AML-193 (cell line): ENCODE measurements around the gene RC3H2.
"Not testable (repeated sequence)": the region's sequence is repeated elsewhere in the genome, so short reads cannot be mapped to it uniquely, and the experiment has no call there.

Source experiments
- DNase-seq, 2 experiments: peaks; one replicate each; lab custom pipeline; 2025; lab: John Stamatoyannopoulos, UW

The RC3H2 gene

DNA sequence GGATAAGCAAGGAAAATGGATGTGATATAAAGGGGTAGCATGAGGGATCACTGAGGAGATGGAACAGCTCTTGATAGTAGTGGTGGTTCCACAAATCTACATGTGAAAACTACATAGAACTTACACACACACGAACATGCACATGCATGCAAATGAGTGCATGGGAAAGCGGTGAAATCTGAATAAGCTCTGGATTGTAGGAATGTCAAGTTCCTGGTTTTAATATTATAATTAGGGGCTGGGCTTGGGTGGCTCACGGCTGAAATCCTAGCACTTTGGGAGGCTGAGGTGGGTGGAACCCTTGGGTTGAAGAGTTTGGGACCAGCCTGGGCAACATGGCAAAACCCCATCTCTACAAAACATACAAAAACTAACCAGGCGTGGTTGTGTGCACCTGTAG is 63.7 kb downstream of the RC3H2 start:
- no peak for DNase-seq

DNA sequence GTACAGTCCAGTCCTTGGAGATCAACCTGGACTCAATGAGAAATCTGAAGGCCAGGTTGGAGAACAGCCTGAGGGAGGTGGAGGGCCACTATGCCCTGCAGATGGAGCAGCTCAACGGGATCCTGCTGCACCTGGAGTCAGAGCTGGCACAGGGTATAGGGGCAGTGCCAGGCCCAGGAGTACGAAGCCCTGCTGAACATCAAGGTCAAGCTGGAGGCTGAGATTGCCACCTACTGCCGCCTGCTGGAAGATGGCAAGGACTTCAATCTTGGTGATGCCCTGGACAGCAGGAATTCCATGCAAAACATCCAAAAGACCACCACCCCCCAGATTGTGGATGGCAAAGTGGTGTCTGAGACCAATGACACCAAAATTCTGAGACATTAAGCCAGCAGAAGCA is 66.7 kb downstream of the RC3H2 start:
- DNase-seq: not testable (repeated sequence)

DNA sequence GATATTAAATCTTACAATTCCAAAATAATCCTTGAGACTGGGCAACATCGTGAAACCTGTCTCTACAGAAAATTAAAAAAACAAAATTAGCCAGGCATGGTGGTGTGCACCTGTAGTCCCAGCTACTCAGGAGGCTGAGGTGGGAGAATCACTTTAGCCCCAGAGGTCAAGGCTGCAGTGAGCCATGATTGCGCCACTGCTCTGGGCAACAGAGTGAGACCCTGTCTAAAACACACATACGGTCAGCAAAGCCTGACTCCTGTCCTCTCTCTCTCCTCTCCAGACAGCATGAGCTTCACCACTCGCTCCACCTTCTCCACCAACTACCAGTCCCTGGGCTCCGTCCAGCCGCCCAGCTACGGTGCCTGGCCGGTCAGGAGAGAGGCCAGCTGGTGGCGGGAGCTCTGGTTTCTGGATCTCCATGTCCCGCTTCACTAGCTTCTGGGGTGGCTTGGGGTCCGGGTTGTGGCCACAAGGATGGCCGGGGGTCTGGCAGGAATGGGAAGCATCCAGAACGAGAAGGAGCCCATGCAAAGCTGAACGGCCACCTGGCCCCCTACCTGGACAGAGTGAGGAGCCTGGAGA is 67.8 kb downstream of the RC3H2 start:
- no peak for DNase-seq

DNA sequence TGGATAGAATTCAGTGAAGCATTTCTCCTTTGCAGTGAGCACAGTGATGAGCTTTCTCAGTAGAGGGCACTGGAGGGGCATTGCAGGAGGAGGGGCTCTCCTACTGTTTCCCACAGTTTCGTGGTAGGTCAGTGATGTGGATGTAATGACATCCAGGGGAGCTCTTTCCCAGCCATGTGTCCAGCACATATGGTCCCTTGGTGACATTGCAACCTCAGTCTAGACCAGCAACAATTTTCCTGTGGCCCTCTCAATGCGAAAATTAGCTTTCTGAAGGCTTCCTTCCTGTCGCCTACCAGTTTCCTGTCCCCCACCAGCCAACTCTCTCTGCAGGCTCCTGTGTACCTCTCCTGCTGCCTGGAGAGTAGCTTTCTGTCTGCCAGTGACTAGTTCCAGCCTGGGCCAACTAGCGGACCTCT is 69.8 kb downstream of the RC3H2 start:
- DNase-seq: no peak

DNA sequence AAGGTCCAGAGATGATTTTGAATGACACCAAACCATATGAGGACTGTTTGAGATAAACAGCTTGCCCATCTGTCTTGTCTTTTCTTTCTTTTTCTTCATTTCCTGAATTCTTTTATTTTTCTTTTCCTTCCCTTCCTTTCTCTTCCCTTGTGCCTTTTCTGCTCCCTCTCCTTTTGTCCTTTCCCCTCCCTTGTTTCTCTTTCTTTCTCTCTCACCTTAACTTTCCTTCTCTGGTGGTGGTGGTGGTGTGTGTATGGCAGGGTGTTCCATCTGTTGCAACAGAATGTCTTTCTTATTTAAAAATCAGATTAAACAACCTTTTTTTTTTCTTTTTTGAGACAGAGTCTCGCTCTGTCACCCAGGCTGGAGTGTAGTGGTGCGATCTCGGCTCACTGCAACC is 73.0 kb downstream of the RC3H2 start:
- DNase-seq: no peak

DNA sequence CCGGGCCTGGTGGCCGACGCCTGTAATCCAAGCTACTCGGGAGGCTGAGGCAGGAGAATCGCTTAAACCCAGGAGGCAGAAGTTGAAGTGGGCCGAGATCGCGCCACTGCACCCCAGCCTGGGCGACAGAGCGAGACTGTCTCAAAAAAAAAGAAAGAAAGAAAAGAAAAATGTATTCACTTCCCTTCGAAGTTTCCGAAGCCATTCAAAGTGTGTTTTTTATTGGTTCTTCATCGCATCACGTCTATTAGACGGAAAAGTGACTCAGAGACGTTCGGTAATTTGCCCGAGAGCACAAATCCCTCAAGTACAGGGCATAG is 76.2 kb downstream of the RC3H2 start:
- not testable (repeated sequence) for DNase-seq

DNA sequence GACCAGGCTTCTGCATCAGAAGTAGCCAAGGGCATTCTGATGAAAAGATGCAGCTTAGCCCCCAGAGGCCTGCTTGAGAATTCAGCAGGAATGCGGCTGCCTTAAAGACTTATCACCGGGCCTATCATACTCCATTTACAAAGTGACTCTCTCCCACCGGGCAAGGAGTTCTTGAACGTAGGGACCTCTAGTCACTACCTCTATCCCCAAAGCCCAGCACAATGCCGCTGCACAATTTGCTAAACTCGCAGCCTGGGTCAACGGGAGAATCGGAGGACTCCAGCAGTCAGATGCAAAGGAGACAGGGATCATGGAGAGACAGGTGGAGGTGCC is 77.4 kb downstream of the RC3H2 start:
- no peak for DNase-seq

DNA sequence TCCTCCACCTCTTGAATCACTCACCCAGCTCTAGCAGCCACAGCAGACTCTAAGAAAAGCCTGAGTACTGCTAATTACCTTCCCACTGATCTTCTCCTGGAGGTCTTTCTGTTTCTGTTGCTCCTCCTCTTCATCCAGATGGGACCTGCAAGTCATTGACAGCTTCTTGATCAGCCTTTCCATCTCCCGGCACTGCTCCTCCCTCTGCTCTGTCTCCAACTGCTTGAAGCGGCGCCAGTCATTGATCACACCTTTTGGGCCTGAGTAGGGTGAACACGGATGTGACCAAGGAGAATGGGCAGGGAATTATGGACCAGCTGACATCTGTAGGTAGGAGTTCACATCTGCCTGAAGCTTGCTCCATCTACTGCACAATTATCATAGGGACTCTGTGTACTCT is 82.2 kb downstream of the RC3H2 start:
- no peak for DNase-seq

DNA sequence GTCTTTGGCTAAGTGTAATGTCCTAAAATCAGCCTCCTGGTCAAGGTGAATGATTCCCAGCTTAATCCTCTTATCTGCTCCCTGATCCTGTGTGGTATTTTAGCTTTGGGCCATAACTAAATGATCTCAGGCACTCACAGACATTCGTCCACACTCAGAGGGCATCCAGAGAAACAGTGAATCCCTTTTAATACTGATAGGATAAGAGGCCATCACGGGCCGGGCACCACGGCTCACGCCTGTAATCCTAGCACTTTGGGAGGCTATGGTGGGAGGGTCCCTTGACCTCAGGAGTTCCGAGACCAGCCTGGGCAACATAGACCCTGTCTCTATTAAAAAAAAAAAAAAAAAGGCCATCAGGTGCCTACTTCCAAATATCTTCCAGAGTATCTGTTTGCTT is 83.1 kb downstream of the RC3H2 start:
- no peak for DNase-seq

DNA sequence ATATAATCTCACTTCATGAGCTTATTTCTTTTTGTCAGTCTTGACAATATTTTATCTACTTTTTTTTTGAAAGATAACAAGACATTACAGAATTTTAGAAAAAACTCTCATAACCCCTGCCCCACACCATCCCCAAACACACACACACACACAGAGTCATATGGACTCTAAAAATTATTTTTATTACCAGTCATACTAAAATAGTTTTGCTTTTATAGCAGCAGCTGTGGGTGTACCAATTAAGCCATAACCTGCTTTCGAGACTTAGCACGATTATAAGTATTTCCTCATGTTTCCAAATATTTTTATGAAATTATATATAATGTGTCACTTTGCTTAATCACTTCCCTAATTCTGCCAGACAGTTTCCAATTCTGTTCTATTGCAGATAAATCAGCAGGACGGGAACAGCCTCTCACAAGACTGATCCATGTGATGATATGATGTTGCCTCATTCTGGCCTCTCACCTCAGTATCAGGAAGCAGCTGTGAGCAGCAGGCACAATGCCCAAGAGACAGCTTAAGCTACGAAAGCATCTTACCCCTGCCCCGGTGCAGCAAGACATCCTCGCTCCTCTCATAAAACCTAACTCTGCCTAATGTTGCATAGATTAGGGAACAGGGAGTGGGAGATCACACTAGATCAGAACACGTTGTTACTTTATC is 83.7 kb downstream of the RC3H2 start:
- DNase-seq: peak; percentile 89 to 93

DNA sequence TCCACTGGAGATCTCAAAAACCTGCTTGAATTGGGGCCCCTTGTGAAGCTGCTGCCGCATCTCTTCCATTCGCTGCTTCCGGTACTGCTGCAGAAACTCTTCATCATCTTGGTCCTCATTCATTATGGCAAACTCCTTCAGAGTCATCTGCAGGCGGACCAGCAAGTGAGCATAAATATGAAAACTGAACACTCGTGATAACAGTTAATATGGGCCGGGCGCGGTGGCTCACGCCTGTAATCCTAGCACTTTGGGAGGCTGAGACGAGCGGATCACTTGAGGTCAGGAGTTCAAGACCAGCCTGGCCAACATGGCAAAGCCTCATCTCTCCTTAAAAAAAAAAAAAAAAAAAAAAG is 84.7 kb downstream of the RC3H2 start:
- no peak for DNase-seq

DNA sequence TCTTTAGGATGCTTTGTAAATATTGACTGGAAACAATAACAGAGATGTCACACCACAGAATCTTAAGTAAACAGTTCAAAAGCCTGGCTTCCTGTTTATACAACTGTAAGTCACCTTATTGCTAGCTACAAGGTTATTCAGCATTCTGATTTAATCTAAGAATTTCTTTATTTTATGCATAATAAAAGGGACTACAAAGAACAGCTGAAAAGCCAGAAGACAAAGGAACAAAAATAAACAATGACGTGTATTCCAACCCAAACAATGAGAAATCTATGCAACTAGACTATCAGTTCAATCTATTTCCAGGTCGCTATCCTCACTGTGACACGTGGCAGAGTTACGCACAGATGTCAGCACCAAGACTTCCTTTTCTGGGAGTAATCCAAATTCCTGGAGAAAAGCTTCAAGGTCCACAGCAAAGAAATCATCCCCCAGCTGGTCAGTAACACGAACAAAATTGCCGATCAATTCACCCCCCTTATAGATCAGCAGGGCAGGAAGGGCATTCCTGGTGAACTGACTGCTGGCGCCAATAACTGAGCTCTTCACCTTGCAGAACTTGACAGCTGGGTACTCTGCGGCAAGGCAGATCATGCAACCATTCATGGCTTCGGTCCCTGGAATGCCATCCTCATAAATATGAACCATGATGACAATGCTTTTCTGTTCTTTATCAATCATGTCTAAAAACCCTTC is 85.2 kb downstream of the RC3H2 start:
- DNase-seq: no peak

DNA sequence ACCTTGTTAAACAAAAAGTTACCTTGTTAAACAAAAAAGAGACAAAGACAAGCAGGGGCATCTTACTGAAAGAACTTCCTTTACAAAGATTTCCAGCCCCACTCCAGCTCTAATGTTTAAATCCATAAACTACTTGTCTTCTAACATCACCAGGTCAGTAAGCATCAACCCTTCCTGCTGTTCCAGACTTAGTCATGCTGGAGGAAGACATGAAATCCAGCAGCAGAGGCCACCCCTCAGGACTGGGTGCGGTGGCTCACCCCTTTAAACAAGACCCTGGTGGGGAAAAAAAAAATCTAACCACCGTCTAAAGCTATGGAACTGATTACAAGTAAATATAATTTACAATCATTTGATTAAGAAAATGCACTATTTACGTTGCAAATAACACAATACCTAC is 85.8 kb downstream of the RC3H2 start:
- no peak for DNase-seq

DNA sequence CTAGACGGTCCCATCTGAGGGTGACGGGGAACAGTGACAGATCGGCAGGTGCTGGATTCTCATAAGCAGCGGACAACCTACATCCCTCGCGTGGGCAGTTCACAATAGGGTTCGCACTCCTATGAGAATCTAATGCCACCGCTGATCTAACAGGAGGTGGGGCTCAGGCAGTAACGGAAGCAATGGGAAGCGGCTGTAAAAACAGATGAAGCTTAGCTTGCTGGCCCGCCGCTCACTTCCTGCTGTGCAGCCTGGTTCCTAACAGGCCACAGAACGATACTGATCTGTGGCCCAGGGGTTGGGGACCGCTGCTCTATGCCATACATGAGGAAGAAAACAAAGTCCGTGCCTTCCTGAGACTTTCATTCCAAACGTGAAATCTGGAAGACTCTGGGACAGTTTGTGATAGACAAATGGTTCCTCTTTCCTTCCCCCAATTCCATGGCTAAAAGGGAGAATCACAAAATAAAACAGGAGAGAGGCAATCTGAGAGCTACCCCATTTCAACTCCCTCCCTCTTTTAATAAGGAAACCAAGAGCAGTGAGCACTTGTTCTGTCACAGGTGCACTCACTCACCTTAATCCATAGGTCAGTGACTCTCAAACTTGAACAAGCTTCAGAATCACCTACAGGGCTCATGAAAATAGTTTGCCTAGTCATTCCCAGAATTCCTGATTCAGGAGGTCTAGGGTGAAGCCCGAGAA is 88.8 kb downstream of the RC3H2 start:
- DNase-seq: no peak

DNA sequence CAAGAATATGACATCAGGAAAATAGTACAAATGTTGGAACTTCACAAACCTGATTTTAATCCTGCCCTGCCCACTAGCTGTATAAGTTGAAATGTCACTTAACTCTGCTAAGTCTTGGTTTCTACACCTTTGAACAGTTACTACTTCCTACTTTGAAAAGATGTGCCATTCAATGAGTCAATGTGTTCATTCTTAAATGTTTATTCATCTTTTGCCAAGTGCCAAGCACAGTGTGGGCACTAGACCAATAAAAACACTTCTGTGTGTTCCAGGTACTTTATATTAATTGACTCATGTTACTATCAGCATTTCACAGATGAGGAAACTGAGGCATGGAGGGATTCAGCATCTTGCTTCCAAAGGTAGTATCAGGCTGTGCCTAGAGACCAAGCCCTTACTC is 89.6 kb downstream of the RC3H2 start:
- DNase-seq: no peak

DNA sequence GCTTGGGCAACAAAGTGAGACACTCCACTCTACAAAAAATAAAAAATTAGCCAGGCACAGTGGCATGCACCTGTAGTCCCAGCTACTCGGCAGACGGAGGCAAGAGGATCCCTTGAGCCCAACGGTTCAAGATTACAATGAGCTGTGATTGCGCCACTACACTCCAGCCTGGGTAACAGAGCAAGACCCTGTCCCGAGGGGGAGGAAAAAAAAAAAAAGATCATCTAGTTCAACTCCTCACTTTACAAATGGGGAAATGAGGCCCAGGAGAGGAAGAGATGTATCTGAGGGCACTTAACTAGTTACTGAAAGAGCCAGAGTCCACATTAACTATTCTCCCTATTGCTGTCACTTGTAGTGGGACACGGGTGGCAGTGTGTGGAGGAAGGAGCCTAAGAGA is 90.6 kb downstream of the RC3H2 start:
- DNase-seq: no peak

DNA sequence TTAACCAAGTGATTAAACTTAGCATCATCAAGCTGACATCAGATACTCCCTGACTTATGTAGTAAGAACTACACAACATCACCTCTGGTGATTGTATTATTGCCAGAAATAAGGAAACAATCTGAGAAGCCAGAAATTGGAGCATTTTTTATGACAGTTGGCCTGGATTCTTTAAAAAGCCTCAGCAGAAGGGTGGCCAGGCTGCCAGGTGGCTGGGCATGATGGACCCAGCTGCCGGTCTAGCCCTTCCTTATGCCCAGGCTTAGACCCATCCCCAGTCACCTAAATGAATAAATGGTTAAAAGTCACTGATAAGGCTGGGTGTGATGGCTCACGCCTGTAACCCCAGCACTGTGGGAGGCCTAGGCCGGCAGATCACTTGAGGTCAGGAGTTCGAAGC is 92.4 kb downstream of the RC3H2 start:
- no peak for DNase-seq

DNA sequence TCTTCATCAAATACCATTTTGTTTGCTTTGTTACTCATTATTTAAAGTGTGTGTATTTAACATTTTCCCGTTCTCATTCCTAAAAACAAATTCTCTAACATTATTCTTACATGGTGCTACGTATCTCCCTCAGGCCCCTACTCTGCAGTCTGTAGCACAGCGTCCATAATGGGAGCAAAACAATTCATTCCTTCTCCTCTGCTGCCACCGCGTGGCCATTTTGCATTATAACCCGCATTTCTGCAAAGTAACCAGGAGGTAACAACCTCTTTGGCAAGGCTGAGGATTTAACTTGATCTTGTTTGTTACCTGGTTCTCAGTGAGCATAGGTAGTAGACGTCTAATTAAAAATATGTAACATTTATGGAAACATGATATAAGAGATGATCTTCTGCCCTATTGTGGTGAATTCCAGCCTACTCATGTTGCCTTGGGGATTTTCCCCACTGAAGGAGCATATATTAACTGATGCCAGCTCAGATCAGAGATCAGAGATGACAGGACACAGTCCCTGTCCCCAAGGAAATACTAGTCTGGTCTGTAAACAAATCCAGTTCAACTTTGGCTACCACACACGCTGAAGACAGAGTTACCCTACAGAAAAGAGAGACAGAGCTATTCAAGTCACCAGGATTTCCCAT is 94.7 kb downstream of the RC3H2 start:
- peak; percentile 56 for DNase-seq

DNA sequence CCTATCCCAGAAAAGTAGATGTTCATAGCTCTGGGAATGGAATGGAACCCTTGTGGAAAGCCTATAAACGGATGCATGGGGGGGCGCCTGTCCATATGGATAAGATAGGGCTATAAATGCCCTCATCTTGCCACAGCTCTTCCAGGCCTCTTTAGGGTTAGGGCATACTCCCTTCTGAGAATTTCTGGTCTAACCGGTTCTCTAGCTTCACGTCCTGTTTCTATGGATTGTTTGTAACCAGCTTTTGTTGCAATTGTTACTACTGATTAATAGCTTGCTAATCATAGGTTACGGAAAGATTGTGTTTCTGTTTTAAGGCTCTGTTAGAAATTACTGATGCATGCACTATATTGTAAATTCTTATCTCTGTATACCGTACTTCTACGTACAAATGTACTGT is 95.9 kb downstream of the RC3H2 start:
- not testable (repeated sequence) for DNase-seq

DNA sequence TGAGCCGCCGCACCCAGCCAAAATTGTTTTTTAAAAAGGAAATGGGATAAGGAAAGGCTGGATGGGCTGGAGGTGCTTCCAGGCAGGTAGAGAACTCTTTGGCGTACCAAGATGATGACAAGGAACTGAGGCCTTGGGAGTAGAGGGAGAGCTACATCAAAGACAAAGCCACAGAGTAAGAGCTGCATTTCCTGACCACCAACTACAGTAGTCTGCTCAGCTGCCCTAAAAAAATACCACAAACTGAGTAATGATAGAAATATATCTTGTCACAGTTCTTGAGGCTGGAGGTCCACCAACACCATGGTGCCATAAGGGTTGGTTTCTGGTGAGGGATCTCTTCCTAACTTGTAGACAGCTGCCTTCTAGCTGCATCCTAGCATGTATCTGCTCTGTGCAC is 97.0 kb downstream of the RC3H2 start:
- DNase-seq: no peak

DNA sequence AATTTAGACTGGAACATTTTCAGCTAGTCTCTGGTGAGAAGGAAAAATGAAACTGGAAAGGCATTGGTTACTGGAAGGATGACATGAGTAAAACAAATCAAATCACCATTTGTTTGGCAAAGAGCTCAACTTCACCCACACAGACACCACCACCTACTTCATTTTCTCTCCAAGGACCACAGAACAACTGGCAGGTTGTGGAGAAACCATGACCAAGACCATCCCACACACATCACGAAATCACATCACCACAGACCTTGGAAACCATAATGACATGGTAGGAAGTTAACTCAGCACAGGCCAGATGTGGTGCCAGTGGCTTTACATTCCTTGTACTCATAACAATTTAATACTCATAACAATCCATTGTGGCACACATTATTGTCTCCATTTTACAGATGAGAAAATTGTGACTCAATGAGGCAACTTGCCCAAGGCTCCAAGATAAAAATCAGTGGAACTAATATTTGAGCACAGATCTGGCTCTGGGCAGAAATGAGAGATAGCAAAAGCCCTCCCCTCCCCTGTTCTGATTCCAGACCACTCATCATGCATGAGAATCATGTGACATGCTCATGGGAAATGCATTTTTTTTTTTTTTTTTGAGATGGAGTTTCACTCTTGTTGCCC is 97.8 kb downstream of the RC3H2 start:
- DNase-seq: no peak

DNA sequence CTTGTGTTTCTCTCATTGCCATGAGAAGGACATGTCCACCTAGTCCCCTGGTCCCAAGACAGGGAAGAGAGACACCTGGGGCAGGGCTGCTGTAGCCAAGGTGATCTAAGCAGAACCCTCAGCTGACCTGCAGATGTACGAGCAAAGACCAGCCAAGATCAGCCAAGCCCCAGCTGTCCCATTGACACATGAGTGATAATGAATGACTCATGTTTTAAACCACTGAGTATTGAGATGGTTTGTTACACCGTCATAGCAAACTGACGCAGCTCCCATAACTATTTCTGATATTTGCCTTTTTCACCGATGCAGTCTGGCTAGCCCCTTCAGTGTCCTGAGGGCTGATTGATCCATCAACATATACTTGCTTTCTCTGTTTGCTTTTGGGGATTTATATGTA is 98.5 kb downstream of the RC3H2 start:
- no peak for DNase-seq
